Liver (tissue), 3 donors: ENCODE results near the gene DDX5.

Experiments
- CTCF ChIP-seq: fragments of 150-350 bp; IDR thresholded peaks from 2 replicates; pipeline ENCODE4 v1.5.1; 2017; ENCODE audit warnings: improper control_type of control experiment, low read depth, low read length; ENCODE audit not compliant: missing input control
- EGR1 ChIP-seq, 2 donors: IDR thresholded peaks; 2 replicates each; pipeline ENCODE4 v1.6.1; 2016 to 2018; ENCODE audit warnings: antibody characterized with exemption in 2 of 2, low read depth in 2 of 2
- FOXA1 ChIP-seq: IDR thresholded peaks from 2 replicates; pipeline ENCODE4 v1.6.1; 2016; ENCODE audit warnings: antibody characterized with exemption
- JUND ChIP-seq, 2 donors: IDR thresholded peaks; 2 replicates each; pipeline ENCODE4 v1.6.1; 2016; ENCODE audit warnings: antibody characterized with exemption in 2 of 2
- RAD21 ChIP-seq, 2 donors: IDR thresholded peaks; 2 replicates each; pipeline ENCODE4 v1.6.1; 2016; ENCODE audit warnings: antibody characterized with exemption in 2 of 2, mild to moderate bottlenecking in 2 of 2
- YY1 ChIP-seq: IDR thresholded peaks from 2 replicates; pipeline ENCODE4 v1.6.1; 2016; ENCODE audit warnings: antibody characterized with exemption, mild to moderate bottlenecking
- TF ChIP-seq, protein P1 (sequence below): IDR thresholded peaks from 2 replicates; pipeline ENCODE4 v1.6.1; 2016; ENCODE audit warnings: antibody characterized with exemption, mild to moderate bottlenecking
- TF ChIP-seq, protein P2 (sequence below): IDR thresholded peaks from 2 replicates; pipeline ENCODE4 v1.6.1; 2016; ENCODE audit warnings: antibody characterized with exemption
- donor health status: healthy.
- donor health status: healthy.

DNA sequence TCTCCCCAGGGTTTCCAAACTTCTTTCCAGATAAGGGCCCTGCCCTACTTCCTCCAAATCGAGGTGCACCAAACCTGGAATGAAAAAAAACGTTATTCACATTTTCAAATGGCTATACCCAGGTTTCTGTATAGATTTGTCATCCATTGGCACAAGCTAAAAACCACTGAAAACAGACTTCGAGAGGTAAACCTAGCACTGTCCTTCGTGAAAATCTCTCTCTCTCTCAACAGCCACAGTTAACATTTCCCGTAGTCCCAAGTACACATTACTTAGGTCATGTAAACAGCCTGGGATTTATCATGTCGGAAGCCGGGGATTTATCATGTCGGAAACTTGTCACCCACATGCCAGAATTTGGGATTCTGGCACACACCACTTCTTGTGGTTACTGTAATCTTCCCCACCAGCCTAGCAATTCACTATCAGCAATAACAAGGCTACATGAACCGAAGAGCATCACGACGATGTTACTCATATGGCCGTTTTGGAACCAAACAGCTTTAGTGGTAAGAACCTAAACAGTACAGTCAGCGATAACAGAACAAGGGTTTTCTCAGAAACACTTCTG lies 1.2 kb downstream of the DDX5 start:
- TF ChIP-seq JUND (IDR thresholded peaks at IDR 0.05) (no peak), CTCF (no peak), RAD21 (IDR thresholded peaks at IDR 0.05) (no peak), FOXA1 (no peak), YY1 (no peak), EGR1 (IDR thresholded peaks at IDR 0.05; ENCODE audit: low read depth in 2 of 2) (peak in 1 of 2 donors; percentile 6)
- TF ChIP-seq, protein P1, sequence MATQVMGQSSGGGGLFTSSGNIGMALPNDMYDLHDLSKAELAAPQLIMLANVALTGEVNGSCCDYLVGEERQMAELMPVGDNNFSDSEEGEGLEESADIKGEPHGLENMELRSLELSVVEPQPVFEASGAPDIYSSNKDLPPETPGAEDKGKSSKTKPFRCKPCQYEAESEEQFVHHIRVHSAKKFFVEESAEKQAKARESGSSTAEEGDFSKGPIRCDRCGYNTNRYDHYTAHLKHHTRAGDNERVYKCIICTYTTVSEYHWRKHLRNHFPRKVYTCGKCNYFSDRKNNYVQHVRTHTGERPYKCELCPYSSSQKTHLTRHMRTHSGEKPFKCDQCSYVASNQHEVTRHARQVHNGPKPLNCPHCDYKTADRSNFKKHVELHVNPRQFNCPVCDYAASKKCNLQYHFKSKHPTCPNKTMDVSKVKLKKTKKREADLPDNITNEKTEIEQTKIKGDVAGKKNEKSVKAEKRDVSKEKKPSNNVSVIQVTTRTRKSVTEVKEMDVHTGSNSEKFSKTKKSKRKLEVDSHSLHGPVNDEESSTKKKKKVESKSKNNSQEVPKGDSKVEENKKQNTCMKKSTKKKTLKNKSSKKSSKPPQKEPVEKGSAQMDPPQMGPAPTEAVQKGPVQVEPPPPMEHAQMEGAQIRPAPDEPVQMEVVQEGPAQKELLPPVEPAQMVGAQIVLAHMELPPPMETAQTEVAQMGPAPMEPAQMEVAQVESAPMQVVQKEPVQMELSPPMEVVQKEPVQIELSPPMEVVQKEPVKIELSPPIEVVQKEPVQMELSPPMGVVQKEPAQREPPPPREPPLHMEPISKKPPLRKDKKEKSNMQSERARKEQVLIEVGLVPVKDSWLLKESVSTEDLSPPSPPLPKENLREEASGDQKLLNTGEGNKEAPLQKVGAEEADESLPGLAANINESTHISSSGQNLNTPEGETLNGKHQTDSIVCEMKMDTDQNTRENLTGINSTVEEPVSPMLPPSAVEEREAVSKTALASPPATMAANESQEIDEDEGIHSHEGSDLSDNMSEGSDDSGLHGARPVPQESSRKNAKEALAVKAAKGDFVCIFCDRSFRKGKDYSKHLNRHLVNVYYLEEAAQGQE, result no peak
- TF ChIP-seq, protein P2, sequence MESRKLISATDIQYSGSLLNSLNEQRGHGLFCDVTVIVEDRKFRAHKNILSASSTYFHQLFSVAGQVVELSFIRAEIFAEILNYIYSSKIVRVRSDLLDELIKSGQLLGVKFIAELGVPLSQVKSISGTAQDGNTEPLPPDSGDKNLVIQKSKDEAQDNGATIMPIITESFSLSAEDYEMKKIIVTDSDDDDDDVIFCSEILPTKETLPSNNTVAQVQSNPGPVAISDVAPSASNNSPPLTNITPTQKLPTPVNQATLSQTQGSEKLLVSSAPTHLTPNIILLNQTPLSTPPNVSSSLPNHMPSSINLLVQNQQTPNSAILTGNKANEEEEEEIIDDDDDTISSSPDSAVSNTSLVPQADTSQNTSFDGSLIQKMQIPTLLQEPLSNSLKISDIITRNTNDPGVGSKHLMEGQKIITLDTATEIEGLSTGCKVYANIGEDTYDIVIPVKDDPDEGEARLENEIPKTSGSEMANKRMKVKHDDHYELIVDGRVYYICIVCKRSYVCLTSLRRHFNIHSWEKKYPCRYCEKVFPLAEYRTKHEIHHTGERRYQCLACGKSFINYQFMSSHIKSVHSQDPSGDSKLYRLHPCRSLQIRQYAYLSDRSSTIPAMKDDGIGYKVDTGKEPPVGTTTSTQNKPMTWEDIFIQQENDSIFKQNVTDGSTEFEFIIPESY, result no peak
